ENCODE results near the gene RAD51AP1. TPM values are rescaled to one million over a fixed set of nuclear protein-coding genes. Genes with fewer than 3 reads are reported as not detected.

RAD51AP1 gene
- polyA plus RNA-seq, 2 of the 4 experiments (the other 2 are of a cell fraction) = 30.6 to 56.7 TPM

DNA sequence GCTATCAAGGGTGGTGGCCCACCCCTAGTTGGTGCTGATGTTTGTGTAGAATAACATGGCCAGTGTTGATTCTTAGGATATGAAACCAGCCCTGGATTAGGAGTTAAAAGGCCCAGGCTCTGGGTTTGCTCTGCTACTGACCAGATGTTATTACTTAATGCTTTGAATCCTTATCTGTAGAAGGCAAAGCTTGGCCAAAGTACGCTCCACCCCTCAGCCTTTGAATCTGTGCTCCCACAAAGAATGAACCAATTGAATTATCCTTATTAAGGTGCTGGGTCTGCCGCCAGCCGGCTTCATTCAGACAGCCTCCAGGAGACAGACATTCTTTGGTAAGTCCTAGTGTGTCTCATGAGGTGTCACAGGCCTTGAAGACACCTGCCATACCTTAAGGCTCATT, 68.4 kb downstream of the RAD51AP1 start:
- peaks cover 5% of the 10 kb centered on the region; the same call in 1 of the 3 replicates for H3K4me1 ChIP-seq
- H3K4me2 ChIP-seq = no peak overlapping the region
- ATAC-seq (no peak), FAIRE-seq (no peak), DNase-seq (ENCODE audit: low read depth in 1 of 2, low spot score in 1 of 2) (no peak)
- POLR2A ChIA-PET = no interaction called here
- TF ChIP-seq SREBF2 (IDR thresholded peaks at IDR 0.05) (no peak), RAD21 (conservative IDR thresholded peaks at IDR 0.05 in 1 of 2, IDR thresholded peaks at IDR 0.05 in 1 of 2) (no peak), JUNB (IDR thresholded peaks at IDR 0.05) (no peak), EHMT2 (IDR thresholded peaks at IDR 0.05; ENCODE audit: low read depth) (no peak), HOXB5 (CRISPR knock-in tag; IDR thresholded peaks at IDR 0.05) (no peak), MAZ (IDR thresholded peaks at IDR 0.05; ENCODE audit: borderline replicate concordance, low read depth, low read length) (no peak), TP53 (CRISPR knock-in tag; IDR thresholded peaks at IDR 0.05) (no peak), RCOR1 (IDR thresholded peaks at IDR 0.05; ENCODE audit: low read depth, low read length) (no peak), POLR2AphosphoS2 (conservative IDR thresholded peaks at IDR 0.05; ENCODE audit: low read length) (no peak), RFX5 (IDR thresholded peaks at IDR 0.05) (no peak), RARB (CRISPR knock-in tag; IDR thresholded peaks at IDR 0.05) (no peak), KDM1A (IDR thresholded peaks at IDR 0.05; ENCODE audit: low read depth) (no peak), ESRRA (IDR thresholded peaks at IDR 0.05; ENCODE audit: borderline replicate concordance, low read length) (no peak)
- TF ChIP-seq, protein P1, sequence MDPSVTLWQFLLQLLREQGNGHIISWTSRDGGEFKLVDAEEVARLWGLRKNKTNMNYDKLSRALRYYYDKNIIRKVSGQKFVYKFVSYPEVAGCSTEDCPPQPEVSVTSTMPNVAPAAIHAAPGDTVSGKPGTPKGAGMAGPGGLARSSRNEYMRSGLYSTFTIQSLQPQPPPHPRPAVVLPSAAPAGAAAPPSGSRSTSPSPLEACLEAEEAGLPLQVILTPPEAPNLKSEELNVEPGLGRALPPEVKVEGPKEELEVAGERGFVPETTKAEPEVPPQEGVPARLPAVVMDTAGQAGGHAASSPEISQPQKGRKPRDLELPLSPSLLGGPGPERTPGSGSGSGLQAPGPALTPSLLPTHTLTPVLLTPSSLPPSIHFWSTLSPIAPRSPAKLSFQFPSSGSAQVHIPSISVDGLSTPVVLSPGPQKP (IDR thresholded peaks at IDR 0.05; ENCODE audit: low read depth, low read length) = no peak
- TF ChIP-seq, protein P2, sequence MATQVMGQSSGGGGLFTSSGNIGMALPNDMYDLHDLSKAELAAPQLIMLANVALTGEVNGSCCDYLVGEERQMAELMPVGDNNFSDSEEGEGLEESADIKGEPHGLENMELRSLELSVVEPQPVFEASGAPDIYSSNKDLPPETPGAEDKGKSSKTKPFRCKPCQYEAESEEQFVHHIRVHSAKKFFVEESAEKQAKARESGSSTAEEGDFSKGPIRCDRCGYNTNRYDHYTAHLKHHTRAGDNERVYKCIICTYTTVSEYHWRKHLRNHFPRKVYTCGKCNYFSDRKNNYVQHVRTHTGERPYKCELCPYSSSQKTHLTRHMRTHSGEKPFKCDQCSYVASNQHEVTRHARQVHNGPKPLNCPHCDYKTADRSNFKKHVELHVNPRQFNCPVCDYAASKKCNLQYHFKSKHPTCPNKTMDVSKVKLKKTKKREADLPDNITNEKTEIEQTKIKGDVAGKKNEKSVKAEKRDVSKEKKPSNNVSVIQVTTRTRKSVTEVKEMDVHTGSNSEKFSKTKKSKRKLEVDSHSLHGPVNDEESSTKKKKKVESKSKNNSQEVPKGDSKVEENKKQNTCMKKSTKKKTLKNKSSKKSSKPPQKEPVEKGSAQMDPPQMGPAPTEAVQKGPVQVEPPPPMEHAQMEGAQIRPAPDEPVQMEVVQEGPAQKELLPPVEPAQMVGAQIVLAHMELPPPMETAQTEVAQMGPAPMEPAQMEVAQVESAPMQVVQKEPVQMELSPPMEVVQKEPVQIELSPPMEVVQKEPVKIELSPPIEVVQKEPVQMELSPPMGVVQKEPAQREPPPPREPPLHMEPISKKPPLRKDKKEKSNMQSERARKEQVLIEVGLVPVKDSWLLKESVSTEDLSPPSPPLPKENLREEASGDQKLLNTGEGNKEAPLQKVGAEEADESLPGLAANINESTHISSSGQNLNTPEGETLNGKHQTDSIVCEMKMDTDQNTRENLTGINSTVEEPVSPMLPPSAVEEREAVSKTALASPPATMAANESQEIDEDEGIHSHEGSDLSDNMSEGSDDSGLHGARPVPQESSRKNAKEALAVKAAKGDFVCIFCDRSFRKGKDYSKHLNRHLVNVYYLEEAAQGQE (IDR thresholded peaks at IDR 0.05) = no peak
- H3K27ac ChIP-seq = no peak overlapping the region
- CTCF ChIA-PET = no interaction called here
- H3K9me3 ChIP-seq = no peaks in the 10 kb centered on the region
- WGBS (ENCODE audit: missing lambda C conversion rate) = 87% methylated on average over 3 of the region's 3 CpGs
- no peak overlapping the region for H3K4me3 ChIP-seq

DNA sequence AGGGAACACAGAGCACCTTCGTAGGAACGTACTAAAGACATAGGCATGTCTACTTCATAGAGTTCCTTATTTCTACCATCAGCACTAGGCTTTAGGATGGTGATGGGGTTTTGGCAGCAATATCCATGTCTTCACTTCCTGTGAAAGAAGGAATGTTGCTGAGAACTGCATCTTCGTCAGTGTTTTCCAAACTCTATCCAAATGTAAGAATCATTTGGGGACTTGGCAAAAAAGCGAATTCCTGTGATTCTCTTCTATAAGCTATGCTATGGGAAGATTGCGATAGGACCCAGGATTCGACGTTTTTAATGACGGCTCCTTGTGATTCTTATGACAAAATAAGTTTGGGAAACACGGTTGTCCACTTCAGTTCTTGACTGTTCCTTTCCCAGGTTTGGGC, 70.4 kb downstream of the RAD51AP1 start:
- TF ChIP-seq SREBF2 (IDR thresholded peaks at IDR 0.05) = no peak
- TF ChIP-seq KDM5A (IDR thresholded peaks at IDR 0.05) = no peak
- TF ChIP-seq EP300 (IDR thresholded peaks at IDR 0.05) = no peak
- TF ChIP-seq MAFK (IDR thresholded peaks at IDR 0.05; ENCODE audit: partially characterized antibody) = no peak
- TF ChIP-seq ZNF302 (CRISPR knock-in tag; IDR thresholded peaks at IDR 0.05) = no peak
- no peak for TF ChIP-seq RCOR1 (IDR thresholded peaks at IDR 0.05; ENCODE audit: low read depth, low read length)
- TF ChIP-seq PHF8 (IDR thresholded peaks at IDR 0.05; ENCODE audit: borderline replicate concordance, low read depth) = no peak
- TF ChIP-seq, protein P1 (IDR thresholded peaks at IDR 0.05; ENCODE audit: low read depth, low read length) = no peak
- no peak for TF ChIP-seq MYC (IDR thresholded peaks at IDR 0.05; ENCODE audit: borderline replicate concordance, low read length)
- TF ChIP-seq CBX8 (IDR thresholded peaks at IDR 0.05) = no peak
- TF ChIP-seq, protein P3, sequence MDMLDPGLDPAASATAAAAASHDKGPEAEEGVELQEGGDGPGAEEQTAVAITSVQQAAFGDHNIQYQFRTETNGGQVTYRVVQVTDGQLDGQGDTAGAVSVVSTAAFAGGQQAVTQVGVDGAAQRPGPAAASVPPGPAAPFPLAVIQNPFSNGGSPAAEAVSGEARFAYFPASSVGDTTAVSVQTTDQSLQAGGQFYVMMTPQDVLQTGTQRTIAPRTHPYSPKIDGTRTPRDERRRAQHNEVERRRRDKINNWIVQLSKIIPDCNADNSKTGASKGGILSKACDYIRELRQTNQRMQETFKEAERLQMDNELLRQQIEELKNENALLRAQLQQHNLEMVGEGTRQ (IDR thresholded peaks at IDR 0.05) = no peak
- no peak for TF ChIP-seq HEYL (CRISPR knock-in tag; IDR thresholded peaks at IDR 0.05)
- no peak for TF ChIP-seq TP53 (CRISPR knock-in tag; IDR thresholded peaks at IDR 0.05)
- TF ChIP-seq CBX2 (IDR thresholded peaks at IDR 0.05; ENCODE audit: borderline replicate concordance, low read depth) = no peak
- TF ChIP-seq, protein P4, sequence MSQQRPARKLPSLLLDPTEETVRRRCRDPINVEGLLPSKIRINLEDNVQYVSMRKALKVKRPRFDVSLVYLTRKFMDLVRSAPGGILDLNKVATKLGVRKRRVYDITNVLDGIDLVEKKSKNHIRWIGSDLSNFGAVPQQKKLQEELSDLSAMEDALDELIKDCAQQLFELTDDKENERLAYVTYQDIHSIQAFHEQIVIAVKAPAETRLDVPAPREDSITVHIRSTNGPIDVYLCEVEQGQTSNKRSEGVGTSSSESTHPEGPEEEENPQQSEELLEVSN (IDR thresholded peaks at IDR 0.05; ENCODE audit: borderline replicate concordance, low read depth) = no peak
- no peak for TF ChIP-seq POLR2AphosphoS2 (conservative IDR thresholded peaks at IDR 0.05; ENCODE audit: low read length)
- no peak for TF ChIP-seq NPAS2 (CRISPR knock-in tag; IDR thresholded peaks at IDR 0.05; ENCODE audit: borderline replicate concordance)
- TF ChIP-seq HOXA7 (CRISPR knock-in tag; IDR thresholded peaks at IDR 0.05) = no peak
- ChIA-PET POLR2A (no interaction called here), CTCF (no interaction called here)
- peaks cover 5% of the 10 kb centered on the region; the same call in 1 of the 3 replicates for H3K4me1 ChIP-seq
- no peak overlapping the region for H3K4me3 ChIP-seq
- H3K27ac ChIP-seq = no peak overlapping the region
- DNase-seq (ENCODE audit: low read depth in 1 of 2, low spot score in 1 of 2) = no peak
- no peak overlapping the region for H3K4me2 ChIP-seq
- FAIRE-seq = no peak
- H3K9me3 ChIP-seq = no peaks in the 10 kb centered on the region
- no peak for ATAC-seq
- 90% methylated on average over 9 of the region's 9 CpGs for WGBS (ENCODE audit: missing lambda C conversion rate)

All from A549 (cell line).